ENCODE data around the gene DACH1. TPM values are rescaled to one million over a fixed set of nuclear protein-coding genes. Genes with fewer than 3 reads are reported as not detected.

Gene DACH1
- total RNA-seq, 1 experiment from 2014 or later: not detected

GRCh38 chr13:71912524-71912923 lies 45.5 kb upstream of the DACH1 start (continued):
- TF ChIP-seq, protein P1, sequence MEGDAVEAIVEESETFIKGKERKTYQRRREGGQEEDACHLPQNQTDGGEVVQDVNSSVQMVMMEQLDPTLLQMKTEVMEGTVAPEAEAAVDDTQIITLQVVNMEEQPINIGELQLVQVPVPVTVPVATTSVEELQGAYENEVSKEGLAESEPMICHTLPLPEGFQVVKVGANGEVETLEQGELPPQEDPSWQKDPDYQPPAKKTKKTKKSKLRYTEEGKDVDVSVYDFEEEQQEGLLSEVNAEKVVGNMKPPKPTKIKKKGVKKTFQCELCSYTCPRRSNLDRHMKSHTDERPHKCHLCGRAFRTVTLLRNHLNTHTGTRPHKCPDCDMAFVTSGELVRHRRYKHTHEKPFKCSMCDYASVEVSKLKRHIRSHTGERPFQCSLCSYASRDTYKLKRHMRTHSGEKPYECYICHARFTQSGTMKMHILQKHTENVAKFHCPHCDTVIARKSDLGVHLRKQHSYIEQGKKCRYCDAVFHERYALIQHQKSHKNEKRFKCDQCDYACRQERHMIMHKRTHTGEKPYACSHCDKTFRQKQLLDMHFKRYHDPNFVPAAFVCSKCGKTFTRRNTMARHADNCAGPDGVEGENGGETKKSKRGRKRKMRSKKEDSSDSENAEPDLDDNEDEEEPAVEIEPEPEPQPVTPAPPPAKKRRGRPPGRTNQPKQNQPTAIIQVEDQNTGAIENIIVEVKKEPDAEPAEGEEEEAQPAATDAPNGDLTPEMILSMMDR (IDR thresholded peaks at IDR 0.05 in 2 of 3, conservative IDR thresholded peaks at IDR 0.05 in 1 of 3; ENCODE audit: borderline replicate concordance in 1 of 3, insufficient read depth in 1 of 3, low read depth in 2 of 3, low read length in 2 of 3): no peak
- TF ChIP-seq EGR1 (IDR thresholded peaks at IDR 0.05; ENCODE audit: low read depth): no peak
- TF ChIP-seq ZFX (IDR thresholded peaks at IDR 0.05): no peak
- TF ChIP-seq RAD21 (IDR thresholded peaks at IDR 0.05; ENCODE audit: low read depth): no peak
- TF ChIP-seq TCF7L2 (IDR thresholded peaks at IDR 0.05; ENCODE audit: borderline replicate concordance, extremely low read depth, insufficient read depth, insufficient read length): no peak

DNA sequence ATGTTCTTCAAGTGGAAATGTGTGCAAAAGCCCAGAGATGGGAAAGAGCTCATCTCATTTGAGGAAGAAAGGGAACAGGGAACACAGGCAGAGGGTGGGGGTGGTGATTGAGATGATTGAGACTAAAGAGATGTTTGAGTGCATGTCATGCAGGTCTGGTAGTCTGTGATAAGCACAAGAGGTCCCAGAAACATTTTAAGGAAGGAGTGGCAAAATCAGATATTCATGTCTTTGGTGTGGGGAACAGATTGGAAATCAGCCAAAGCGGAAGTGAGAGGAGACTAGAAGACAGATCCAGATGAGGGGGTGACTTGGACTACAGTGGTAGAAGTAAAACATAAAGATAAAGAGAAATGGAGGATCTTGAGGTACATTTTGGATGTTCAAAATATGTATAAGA lies 39.4 kb upstream of the DACH1 start:
- intact Hi-C loops (cut with micrococcal nuclease): no loop called here
- ChIA-PET CTCF (no interaction called here), POLR2A (no interaction called here), RAD21 (ENCODE audit: low non-redundant PET in 1 of 2, low total read pairs in 2 of 2, uncharacterized antibody in 2 of 2, unreplicated experiment in 2 of 2) (no interaction called here)
- TF ChIP-seq SP1 (IDR thresholded peaks at IDR 0.05; ENCODE audit: low read depth) (no peak), ZNF274 (IDR thresholded peaks at IDR 0.05; ENCODE audit: low read depth, low read length) (no peak), SRF (IDR thresholded peaks at IDR 0.05; ENCODE audit: low read depth) (no peak), YY1 (IDR thresholded peaks at IDR 0.05; ENCODE audit: extremely low read depth, insufficient replicate concordance, low read depth, low read length) (no peak), EGR1 (IDR thresholded peaks at IDR 0.05; ENCODE audit: low read depth) (no peak)
- TF ChIP-seq, protein P2, sequence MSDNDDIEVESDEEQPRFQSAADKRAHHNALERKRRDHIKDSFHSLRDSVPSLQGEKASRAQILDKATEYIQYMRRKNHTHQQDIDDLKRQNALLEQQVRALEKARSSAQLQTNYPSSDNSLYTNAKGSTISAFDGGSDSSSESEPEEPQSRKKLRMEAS (IDR thresholded peaks at IDR 0.05): no peak
- no peaks in the 10 kb centered on the region for H4K20me1 ChIP-seq (ENCODE audit: insufficient read depth)
- ATAC-seq (no peak), DNase-seq (ENCODE audit: low read depth, low spot score) (no peak)
- no peak overlapping the region for H2AFZ ChIP-seq (ENCODE audit: low read depth, low read length, poor library complexity, severe bottlenecking)
- no peak overlapping the region for H3K4me2 ChIP-seq (ENCODE audit: low read length)
- no peaks in the 10 kb centered on the region for H3K36me3 ChIP-seq (ENCODE audit: control insufficient read depth in 1 of 2, insufficient read depth in 2 of 2, low read length in 2 of 2)
- H3K9me2 ChIP-seq (ENCODE audit: insufficient read depth): no peaks in the 10 kb centered on the region
- no peaks in the 10 kb centered on the region for H3K27me3 ChIP-seq (ENCODE audit: insufficient read depth, low read length)
- no peak overlapping the region for H3K9ac ChIP-seq (ENCODE audit: low read length)
- H3K4me3 ChIP-seq (replicated peaks in 1 of 2; ENCODE audit: low read depth in 1 of 2, low read length in 2 of 2): no peak overlapping the region
- BruUV-seq (replicated peaks): no TSS peak
- H3K4me1 ChIP-seq (ENCODE audit: control insufficient read depth in 1 of 2, insufficient read depth in 2 of 2, low read length in 2 of 2): no peaks in the 10 kb centered on the region
- H3K27ac ChIP-seq (ENCODE audit: low read depth, low read length): no peak overlapping the region
- H3K9me3 ChIP-seq (ENCODE audit: control insufficient read depth in 1 of 2, insufficient read depth in 1 of 2, low read depth in 1 of 2, low read length in 2 of 2): no peaks in the 10 kb centered on the region
- H3K79me2 ChIP-seq (ENCODE audit: insufficient read depth, low read length): no peaks in the 10 kb centered on the region

All from HCT116 (cell line).